ENCODE data around the gene ZNF23. TPM values are rescaled to one million over a fixed set of nuclear protein-coding genes. Genes with fewer than 3 reads are reported as not detected.

The ZNF23 gene
- total RNA-seq, 1 experiment from 2014 or later, result 13.7 TPM

- Mint-ChIP-seq H3K27me3 (ENCODE audit: insufficient read depth, unreplicated experiment) (no peaks in the 10 kb centered on the region), H3K9me3 (ENCODE audit: unreplicated experiment) (peaks cover 32% of the 10 kb centered on the region), H3K4me3 (ENCODE audit: unreplicated experiment) (no peak within 1 kb of the TSS), H3K4me1 (ENCODE audit: insufficient read depth, unreplicated experiment) (no peaks in the 10 kb centered on the region), H3K36me3 (ENCODE audit: insufficient read depth, unreplicated experiment) (peaks cover 12% of the 10 kb centered on the region), H3K27ac (ENCODE audit: low read depth, unreplicated experiment) (no peak within 1 kb of the TSS)
- no peak for TF ChIP-seq CTCF (IDR thresholded peaks at IDR 0.05; ENCODE audit: unreplicated experiment)
- POLR2A ChIA-PET, result no interaction called here
- CTCF ChIA-PET, result no interaction called here
- intact Hi-C loops (cut with micrococcal nuclease), result no loop called here
- BruUV-seq (replicated peaks), result no TSS peak
- no peak for DNase-seq (ENCODE audit: unreplicated experiment)
These were observed 20.0 kb downstream of the ZNF23 start, which contains the start of gene TLE7 for GRCh38 chr16:71442051-71442440. Gene TLE7 (minus strand): TSS chr16:71442054. CDS start chr16:71433324, 8,730 bp downstream.

GRCh38 chr16:71441348-71442050 is 20.5 kb downstream of the ZNF23 start:
- ChIA-PET POLR2A (no interaction called here), CTCF (no interaction called here)
- no peak for DNase-seq (ENCODE audit: unreplicated experiment)
- Mint-ChIP-seq H3K9me3 (ENCODE audit: unreplicated experiment) (peaks cover 34% of the 10 kb centered on the region), H3K4me3 (ENCODE audit: unreplicated experiment) (no peak overlapping the region), H3K27ac (ENCODE audit: low read depth, unreplicated experiment) (no peak overlapping the region), H3K36me3 (ENCODE audit: insufficient read depth, unreplicated experiment) (peaks cover 9% of the 10 kb centered on the region), H3K27me3 (ENCODE audit: insufficient read depth, unreplicated experiment) (no peaks in the 10 kb centered on the region), H3K4me1 (ENCODE audit: insufficient read depth, unreplicated experiment) (no peaks in the 10 kb centered on the region)
- no TSS peak for BruUV-seq (replicated peaks)
- TF ChIP-seq CTCF (IDR thresholded peaks at IDR 0.05; ENCODE audit: unreplicated experiment), result peak; percentile 31
- intact Hi-C loops (cut with micrococcal nuclease), result no loop called here

- ChIA-PET CTCF (interaction anchor here (1.0 to 1.8 kb wide), 2 partner anchors 29 to 83 kb away, joined by 3 to 6 read pairs; no protein-coding TSS in a partner anchor), POLR2A (no interaction called here)
- peaks cover 31% of the 10 kb centered on the region for H3K9me3 Mint-ChIP-seq (ENCODE audit: unreplicated experiment)
- no TSS peak for BruUV-seq (replicated peaks)
- no peak for DNase-seq (ENCODE audit: unreplicated experiment)
- no peak for TF ChIP-seq CTCF (IDR thresholded peaks at IDR 0.05; ENCODE audit: unreplicated experiment)
- no peaks in the 10 kb centered on the region for H3K4me1 Mint-ChIP-seq (ENCODE audit: insufficient read depth, unreplicated experiment)
- no peak overlapping the region for H3K4me3 Mint-ChIP-seq (ENCODE audit: unreplicated experiment)
- H3K36me3 Mint-ChIP-seq (ENCODE audit: insufficient read depth, unreplicated experiment), result peaks cover 2% of the 10 kb centered on the region
- no peaks in the 10 kb centered on the region for H3K27me3 Mint-ChIP-seq (ENCODE audit: insufficient read depth, unreplicated experiment)
- H3K27ac Mint-ChIP-seq (ENCODE audit: low read depth, unreplicated experiment), result no peak overlapping the region
- intact Hi-C loops (cut with micrococcal nuclease), result no loop called here
These were observed 21.2 kb downstream of the ZNF23 start for GRCh38 chr16:71440669-71441347.

GRCh38 chr16:71439523-71439922 is 22.5 kb downstream of the ZNF23 start:
- Mint-ChIP-seq H3K36me3 (ENCODE audit: insufficient read depth, unreplicated experiment) (no peaks in the 10 kb centered on the region), H3K4me1 (ENCODE audit: insufficient read depth, unreplicated experiment) (no peaks in the 10 kb centered on the region), H3K27ac (ENCODE audit: low read depth, unreplicated experiment) (no peak overlapping the region), H3K9me3 (ENCODE audit: unreplicated experiment) (peaks cover 27% of the 10 kb centered on the region), H3K4me3 (ENCODE audit: unreplicated experiment) (no peak overlapping the region), H3K27me3 (ENCODE audit: insufficient read depth, unreplicated experiment) (no peaks in the 10 kb centered on the region)
- TF ChIP-seq CTCF (IDR thresholded peaks at IDR 0.05; ENCODE audit: unreplicated experiment), result no peak
- no peak for DNase-seq (ENCODE audit: unreplicated experiment)
- ChIA-PET POLR2A (interaction anchor here (0.8 kb wide), 1 partner anchor 10 kb away, joined by 3 read pairs; no protein-coding TSS in a partner anchor), CTCF (interaction anchor here (0.5 to 2.4 kb wide), 6 partner anchors 10 to 99 kb away, joined by 3 to 7 read pairs (median 4); no protein-coding TSS in a partner anchor)
- intact Hi-C loops (cut with micrococcal nuclease), result no loop called here
- no TSS peak for BruUV-seq (replicated peaks)

Data from MCF 10A (cell line).